ENCODE data around the gene PEX14. TPM values are rescaled to one million over a fixed set of nuclear protein-coding genes. Genes with fewer than 3 reads are reported as not detected.

Gene PEX14
- total RNA-seq, 1 experiment from 2014 or later = 36.0 TPM

DNA sequence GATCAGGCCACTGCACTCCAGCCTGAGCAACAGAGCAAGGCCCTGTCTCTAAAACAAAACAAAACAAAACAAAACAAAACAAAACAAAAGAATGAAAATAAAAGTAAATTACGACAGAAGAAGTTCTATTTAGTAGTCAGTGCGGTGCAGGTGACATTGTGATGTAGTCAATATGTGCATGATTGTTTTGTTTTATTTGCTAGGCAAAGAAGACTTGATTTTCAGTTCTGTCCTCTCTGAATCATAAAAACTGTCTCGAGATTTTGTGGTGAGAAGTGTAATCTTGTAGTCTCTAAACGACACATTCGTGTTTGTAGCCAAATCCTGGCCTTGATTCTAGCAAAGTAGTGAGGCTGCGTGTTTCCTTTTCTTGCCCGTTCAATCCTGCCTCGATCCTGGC, 23.5 kb downstream of the PEX14 start:
- in situ Hi-C loops (cut with HindIII; ENCODE audit: low pct_unique_long_range_greater_than_20kb, low sequenced_read_pairs) = no loop called here
- POLR2A ChIA-PET = no interaction called here
- Histone ChIP-seq H3K9me3 (ENCODE audit: control insufficient read depth, insufficient read depth, low read depth, low read length) (no peaks in the 10 kb centered on the region), H3K27ac (ENCODE audit: low read length) (no peak overlapping the region), H3K4me1 (ENCODE audit: control insufficient read depth, insufficient read depth, low read length) (peaks cover 12% of the 10 kb centered on the region), H3K27me3 (ENCODE audit: control insufficient read depth, insufficient read depth, low read length) (no peaks in the 10 kb centered on the region), H3K36me3 (ENCODE audit: control insufficient read depth, insufficient read depth, low read length) (no peaks in the 10 kb centered on the region), H3K4me3 (ENCODE audit: low read depth in 2 of 2, low read length in 2 of 2) (no peak overlapping the region)
- DNase-seq (ENCODE audit: low read depth, low spot score) = no peak
- CTCF ChIA-PET = no interaction called here
- BruUV-seq (replicated peaks) = no TSS peak
- TF ChIP-seq TCF7L2 (IDR thresholded peaks at IDR 0.05; ENCODE audit: low read depth, low read length) (no peak), POLR2AphosphoS5 (IDR thresholded peaks at IDR 0.05; ENCODE audit: low read depth, low read length) (no peak), SIN3A (IDR thresholded peaks at IDR 0.05; ENCODE audit: borderline replicate concordance, insufficient read depth, low read depth, low read length) (no peak)
- TF ChIP-seq, protein P1, sequence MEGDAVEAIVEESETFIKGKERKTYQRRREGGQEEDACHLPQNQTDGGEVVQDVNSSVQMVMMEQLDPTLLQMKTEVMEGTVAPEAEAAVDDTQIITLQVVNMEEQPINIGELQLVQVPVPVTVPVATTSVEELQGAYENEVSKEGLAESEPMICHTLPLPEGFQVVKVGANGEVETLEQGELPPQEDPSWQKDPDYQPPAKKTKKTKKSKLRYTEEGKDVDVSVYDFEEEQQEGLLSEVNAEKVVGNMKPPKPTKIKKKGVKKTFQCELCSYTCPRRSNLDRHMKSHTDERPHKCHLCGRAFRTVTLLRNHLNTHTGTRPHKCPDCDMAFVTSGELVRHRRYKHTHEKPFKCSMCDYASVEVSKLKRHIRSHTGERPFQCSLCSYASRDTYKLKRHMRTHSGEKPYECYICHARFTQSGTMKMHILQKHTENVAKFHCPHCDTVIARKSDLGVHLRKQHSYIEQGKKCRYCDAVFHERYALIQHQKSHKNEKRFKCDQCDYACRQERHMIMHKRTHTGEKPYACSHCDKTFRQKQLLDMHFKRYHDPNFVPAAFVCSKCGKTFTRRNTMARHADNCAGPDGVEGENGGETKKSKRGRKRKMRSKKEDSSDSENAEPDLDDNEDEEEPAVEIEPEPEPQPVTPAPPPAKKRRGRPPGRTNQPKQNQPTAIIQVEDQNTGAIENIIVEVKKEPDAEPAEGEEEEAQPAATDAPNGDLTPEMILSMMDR (IDR thresholded peaks at IDR 0.05) = no peak
- TF ChIP-seq, protein P2, sequence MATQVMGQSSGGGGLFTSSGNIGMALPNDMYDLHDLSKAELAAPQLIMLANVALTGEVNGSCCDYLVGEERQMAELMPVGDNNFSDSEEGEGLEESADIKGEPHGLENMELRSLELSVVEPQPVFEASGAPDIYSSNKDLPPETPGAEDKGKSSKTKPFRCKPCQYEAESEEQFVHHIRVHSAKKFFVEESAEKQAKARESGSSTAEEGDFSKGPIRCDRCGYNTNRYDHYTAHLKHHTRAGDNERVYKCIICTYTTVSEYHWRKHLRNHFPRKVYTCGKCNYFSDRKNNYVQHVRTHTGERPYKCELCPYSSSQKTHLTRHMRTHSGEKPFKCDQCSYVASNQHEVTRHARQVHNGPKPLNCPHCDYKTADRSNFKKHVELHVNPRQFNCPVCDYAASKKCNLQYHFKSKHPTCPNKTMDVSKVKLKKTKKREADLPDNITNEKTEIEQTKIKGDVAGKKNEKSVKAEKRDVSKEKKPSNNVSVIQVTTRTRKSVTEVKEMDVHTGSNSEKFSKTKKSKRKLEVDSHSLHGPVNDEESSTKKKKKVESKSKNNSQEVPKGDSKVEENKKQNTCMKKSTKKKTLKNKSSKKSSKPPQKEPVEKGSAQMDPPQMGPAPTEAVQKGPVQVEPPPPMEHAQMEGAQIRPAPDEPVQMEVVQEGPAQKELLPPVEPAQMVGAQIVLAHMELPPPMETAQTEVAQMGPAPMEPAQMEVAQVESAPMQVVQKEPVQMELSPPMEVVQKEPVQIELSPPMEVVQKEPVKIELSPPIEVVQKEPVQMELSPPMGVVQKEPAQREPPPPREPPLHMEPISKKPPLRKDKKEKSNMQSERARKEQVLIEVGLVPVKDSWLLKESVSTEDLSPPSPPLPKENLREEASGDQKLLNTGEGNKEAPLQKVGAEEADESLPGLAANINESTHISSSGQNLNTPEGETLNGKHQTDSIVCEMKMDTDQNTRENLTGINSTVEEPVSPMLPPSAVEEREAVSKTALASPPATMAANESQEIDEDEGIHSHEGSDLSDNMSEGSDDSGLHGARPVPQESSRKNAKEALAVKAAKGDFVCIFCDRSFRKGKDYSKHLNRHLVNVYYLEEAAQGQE (IDR thresholded peaks at IDR 0.05; ENCODE audit: insufficient read depth in 1 of 2, low read depth in 2 of 2, low read length in 1 of 2) = no peak
- intact Hi-C loops (cut with micrococcal nuclease; ENCODE audit: unreplicated experiment) = no loop called here
- ATAC-seq = no peak

DNA sequence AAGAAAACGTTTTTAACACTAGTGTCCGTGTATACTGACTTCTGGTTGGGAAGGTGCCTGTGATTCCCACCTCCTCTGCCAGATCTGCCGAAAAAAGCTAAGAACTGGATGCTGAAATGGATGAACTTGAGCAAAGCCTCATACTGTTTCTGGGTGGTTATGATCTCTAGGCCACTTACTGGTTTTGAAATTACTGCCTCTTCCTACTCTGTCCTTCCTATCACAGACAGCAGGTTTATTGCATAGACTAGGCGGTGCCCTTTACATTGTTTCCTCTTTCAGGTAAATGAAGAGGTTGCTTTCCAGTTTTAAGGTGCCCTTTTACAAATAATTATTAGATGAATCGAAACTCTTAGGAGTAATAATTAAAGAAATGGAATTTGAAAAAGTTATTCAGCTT, 27.5 kb downstream of the PEX14 start:
- ChIA-PET POLR2A (interaction anchor here (0.7 kb wide), 1 partner anchor 11 kb away, joined by 3 read pairs; no protein-coding TSS in a partner anchor), CTCF (interaction anchor here (0.7 to 0.9 kb wide), 4 partner anchors 7 to 505 kb away, joined by 3 to 4 read pairs (median 3); no protein-coding TSS in a partner anchor)
- no peaks in the 10 kb centered on the region for H3K36me3 ChIP-seq (ENCODE audit: control insufficient read depth, insufficient read depth, low read length)
- ATAC-seq (no peak), DNase-seq (ENCODE audit: low read depth, low spot score) (no peak)
- no peaks in the 10 kb centered on the region for H3K9me3 ChIP-seq (ENCODE audit: control insufficient read depth, insufficient read depth, low read depth, low read length)
- H3K4me3 ChIP-seq (ENCODE audit: low read depth in 2 of 2, low read length in 2 of 2) = no peak overlapping the region
- in situ Hi-C loops (cut with HindIII; ENCODE audit: low pct_unique_long_range_greater_than_20kb, low sequenced_read_pairs) = no loop called here
- peak overlapping the region; percentile 56 for H3K27ac ChIP-seq (ENCODE audit: low read length)
- intact Hi-C loops (cut with micrococcal nuclease; ENCODE audit: unreplicated experiment) = no loop called here
- BruUV-seq (replicated peaks) = no TSS peak
- peaks cover 21% of the 10 kb centered on the region for H3K4me1 ChIP-seq (ENCODE audit: control insufficient read depth, insufficient read depth, low read length)
- TF ChIP-seq SIN3A (IDR thresholded peaks at IDR 0.05; ENCODE audit: borderline replicate concordance, insufficient read depth, low read depth, low read length) = no peak
- TF ChIP-seq TCF7L2 (IDR thresholded peaks at IDR 0.05; ENCODE audit: low read depth, low read length) = no peak
- TF ChIP-seq, protein P2 (IDR thresholded peaks at IDR 0.05; ENCODE audit: insufficient read depth in 1 of 2, low read depth in 2 of 2, low read length in 1 of 2) = no peak
- TF ChIP-seq POLR2AphosphoS5 (IDR thresholded peaks at IDR 0.05; ENCODE audit: low read depth, low read length) = no peak
- TF ChIP-seq, protein P1 (IDR thresholded peaks at IDR 0.05) = no peak
- no peaks in the 10 kb centered on the region for H3K27me3 ChIP-seq (ENCODE audit: control insufficient read depth, insufficient read depth, low read length)

All from Panc1 (cell line).